PFSK-1 (cell line): Measurements from ENCODE around the gene COX6B2.
A peak's percentile ranks its signal among the peaks of the same experiment; 100 is the strongest.

Experiments used
- TAF1 ChIP-seq: IDR thresholded peaks from 2 replicates; pipeline ENCODE4 v1.6.1; 2012; ENCODE audit warnings: low read length, control low read depth, borderline replicate concordance; ENCODE audit not compliant: insufficient read depth
- TF ChIP-seq, protein P1 (sequence below), 2 experiments: IDR thresholded peaks; 2 replicates each; pipeline versions ENCODE4 v1.6.1 to v1.8.0; 2011 to 2012; ENCODE audit warnings: low read depth in 2 of 2, low read length in 2 of 2, control low read depth in 1 of 2, inconsistent platforms in 1 of 2, mild to moderate bottlenecking in 1 of 2, moderate library complexity in 1 of 2; ENCODE audit not compliant: insufficient read depth in 1 of 2

DNA sequence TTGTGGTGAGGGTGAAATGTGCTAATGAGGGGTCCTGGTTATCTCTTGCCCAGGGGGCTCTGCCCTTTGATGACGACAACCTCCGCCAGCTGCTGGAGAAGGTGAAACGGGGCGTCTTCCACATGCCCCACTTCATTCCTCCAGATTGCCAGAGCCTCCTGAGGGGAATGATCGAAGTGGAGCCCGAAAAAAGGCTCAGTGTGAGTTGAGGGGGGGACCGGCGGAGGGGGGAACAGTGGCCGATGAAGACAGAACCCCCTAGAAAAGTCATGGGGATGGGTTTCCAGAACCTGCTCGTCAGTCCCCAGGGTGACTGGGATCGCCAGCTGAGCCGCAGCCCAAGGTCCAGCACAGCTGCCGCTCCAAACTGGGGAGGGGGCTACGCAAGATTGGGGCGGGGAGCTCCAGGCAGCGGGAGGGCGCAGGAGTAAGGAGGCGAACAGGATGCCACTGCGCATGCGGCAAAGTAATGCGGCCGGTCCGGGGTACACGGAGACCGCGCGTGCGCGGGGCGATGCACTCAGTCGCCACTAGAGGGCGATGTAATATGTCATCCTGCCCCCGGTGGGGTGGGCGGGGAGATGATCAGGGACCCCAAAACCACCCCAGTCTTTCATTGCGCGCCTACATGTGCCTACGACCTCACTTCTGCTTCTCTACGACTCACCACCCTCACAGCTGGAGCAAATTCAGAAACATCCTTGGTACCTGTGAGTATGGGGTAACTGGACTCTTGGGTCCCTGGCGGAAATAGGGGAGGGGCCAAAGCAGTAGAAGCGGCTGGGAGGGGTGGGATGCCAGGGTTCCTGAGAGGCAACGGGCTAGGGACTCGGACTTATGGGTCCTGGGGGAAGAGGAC, 52.8 kb downstream of the COX6B2 start:
- 0 out of 2 replicates have a peak, but pooled peaks have one; percentile 28 for TF ChIP-seq TAF1
- TF ChIP-seq, protein P1, sequence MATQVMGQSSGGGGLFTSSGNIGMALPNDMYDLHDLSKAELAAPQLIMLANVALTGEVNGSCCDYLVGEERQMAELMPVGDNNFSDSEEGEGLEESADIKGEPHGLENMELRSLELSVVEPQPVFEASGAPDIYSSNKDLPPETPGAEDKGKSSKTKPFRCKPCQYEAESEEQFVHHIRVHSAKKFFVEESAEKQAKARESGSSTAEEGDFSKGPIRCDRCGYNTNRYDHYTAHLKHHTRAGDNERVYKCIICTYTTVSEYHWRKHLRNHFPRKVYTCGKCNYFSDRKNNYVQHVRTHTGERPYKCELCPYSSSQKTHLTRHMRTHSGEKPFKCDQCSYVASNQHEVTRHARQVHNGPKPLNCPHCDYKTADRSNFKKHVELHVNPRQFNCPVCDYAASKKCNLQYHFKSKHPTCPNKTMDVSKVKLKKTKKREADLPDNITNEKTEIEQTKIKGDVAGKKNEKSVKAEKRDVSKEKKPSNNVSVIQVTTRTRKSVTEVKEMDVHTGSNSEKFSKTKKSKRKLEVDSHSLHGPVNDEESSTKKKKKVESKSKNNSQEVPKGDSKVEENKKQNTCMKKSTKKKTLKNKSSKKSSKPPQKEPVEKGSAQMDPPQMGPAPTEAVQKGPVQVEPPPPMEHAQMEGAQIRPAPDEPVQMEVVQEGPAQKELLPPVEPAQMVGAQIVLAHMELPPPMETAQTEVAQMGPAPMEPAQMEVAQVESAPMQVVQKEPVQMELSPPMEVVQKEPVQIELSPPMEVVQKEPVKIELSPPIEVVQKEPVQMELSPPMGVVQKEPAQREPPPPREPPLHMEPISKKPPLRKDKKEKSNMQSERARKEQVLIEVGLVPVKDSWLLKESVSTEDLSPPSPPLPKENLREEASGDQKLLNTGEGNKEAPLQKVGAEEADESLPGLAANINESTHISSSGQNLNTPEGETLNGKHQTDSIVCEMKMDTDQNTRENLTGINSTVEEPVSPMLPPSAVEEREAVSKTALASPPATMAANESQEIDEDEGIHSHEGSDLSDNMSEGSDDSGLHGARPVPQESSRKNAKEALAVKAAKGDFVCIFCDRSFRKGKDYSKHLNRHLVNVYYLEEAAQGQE (IDR thresholded peaks at IDR 0.05; ENCODE audit: insufficient read depth in 1 of 2, low read depth in 2 of 2, low read length in 2 of 2): no peak
